AG09309 (cell line): ENCODE results near the gene PRKCH.
"Not testable (repeated sequence)": the region's sequence is repeated elsewhere in the genome, so short reads cannot be mapped to it uniquely, and the experiment has no call there.

Source experiments
- DNase-seq: peaks from one replicate; pipeline ENCODE4 v3.0.0-alpha.2; 2010; ENCODE audit warnings: low read depth
- H3K4me3 ChIP-seq: 2 replicates; pipeline ENCODE4 v1.5.1; 2011; ENCODE audit warnings: mild to moderate bottlenecking, low read depth, low read length, moderate library complexity; ENCODE audit not compliant: control insufficient read depth
- CTCF ChIP-seq: IDR thresholded peaks from 2 replicates; pipeline ENCODE4 v1.5.1; 2011; ENCODE audit warnings: mild to moderate bottlenecking, low read depth, low read length, inconsistent platforms; ENCODE audit not compliant: insufficient read depth, control insufficient read depth; ENCODE audit errors: missing control alignments

Gene PRKCH

GRCh38 chr14:61298824-61299223, 22.6 kb upstream of the PRKCH start:
- H3K4me3 ChIP-seq, result no peak overlapping the region
- no peak for TF ChIP-seq CTCF
- no peak for DNase-seq

GRCh38 chr14:61300209-61300608, 21.2 kb upstream of the PRKCH start:
- no peak for DNase-seq
- no peak for TF ChIP-seq CTCF
- no peak overlapping the region for H3K4me3 ChIP-seq

- DNase-seq, result no peak
- H3K4me3 ChIP-seq, result no peak overlapping the region
- no peak for TF ChIP-seq CTCF
Observed at GRCh38 chr14:61300754-61301153, 20.6 kb upstream of the PRKCH start.

- DNase-seq, result no peak
- no peak overlapping the region for H3K4me3 ChIP-seq
- no peak for TF ChIP-seq CTCF
Observed at GRCh38 chr14:61304688-61305087, 16.7 kb upstream of the PRKCH start.

- H3K4me3 ChIP-seq, result no peak overlapping the region
- DNase-seq, result no peak
- no peak for TF ChIP-seq CTCF
Observed at GRCh38 chr14:61308198-61308597, 13.2 kb upstream of the PRKCH start.

- not testable (repeated sequence) for DNase-seq, H3K4me3 ChIP-seq
Observed at GRCh38 chr14:61308701-61309100, 12.7 kb upstream of the PRKCH start.

- no peak for DNase-seq
- H3K4me3 ChIP-seq, result no peak overlapping the region
- no peak for TF ChIP-seq CTCF
Observed at GRCh38 chr14:61315313-61315712, 6.1 kb upstream of the PRKCH start.
